Medulla oblongata (tissue), 1 donor: ENCODE measurements around the gene MOV10.
"Not testable (repeated sequence)": the region's sequence is repeated elsewhere in the genome, so short reads cannot be mapped to it uniquely, and the experiment has no call there.

Experiments
- DNase-seq: peaks from one replicate; pipeline ENCODE4 v3.0.0-alpha.2; 2015; ENCODE audit errors: extremely low spot score

The MOV10 gene

DNA sequence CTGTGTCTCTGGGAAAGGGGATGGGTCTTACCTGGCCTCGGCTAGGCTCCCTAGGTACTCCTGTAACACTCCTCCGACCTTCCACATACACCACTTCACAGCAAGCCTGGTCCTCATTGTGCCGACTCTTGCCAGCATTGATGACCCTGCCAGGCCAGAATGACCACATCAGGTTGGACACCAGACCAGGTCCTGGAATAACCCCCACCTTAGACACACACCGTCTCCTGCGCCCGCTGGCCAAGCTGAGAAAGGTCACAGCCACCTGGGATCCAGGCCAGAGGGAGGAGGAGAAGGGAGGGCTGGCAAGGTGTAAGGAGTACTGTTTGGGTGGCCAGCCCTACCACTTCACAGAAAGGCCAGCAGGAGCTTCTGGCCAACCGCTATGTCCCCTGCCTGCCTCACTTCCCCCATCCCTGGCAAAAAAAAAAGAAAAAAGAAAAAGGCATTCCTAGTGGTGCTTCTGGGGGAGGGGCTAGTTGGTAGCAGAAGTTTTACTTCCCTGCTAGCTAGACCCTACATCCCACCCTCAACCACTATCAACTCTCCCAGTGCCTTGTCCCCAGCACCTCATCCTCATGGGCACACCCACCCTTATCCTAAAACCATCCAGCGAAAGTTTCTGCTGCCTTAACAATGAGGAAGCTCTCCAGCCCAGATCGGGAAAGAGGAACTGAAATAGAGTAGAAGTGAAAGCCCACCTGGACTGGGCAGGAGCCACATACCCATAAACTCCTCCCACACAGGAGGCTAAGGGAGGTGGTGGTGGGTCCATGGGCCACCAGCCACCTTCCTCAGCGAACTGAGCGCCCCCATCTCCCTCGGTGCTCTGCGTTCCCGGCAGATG is 39.2 kb downstream of the MOV10 start:
- peak; percentile 69 for DNase-seq

DNA sequence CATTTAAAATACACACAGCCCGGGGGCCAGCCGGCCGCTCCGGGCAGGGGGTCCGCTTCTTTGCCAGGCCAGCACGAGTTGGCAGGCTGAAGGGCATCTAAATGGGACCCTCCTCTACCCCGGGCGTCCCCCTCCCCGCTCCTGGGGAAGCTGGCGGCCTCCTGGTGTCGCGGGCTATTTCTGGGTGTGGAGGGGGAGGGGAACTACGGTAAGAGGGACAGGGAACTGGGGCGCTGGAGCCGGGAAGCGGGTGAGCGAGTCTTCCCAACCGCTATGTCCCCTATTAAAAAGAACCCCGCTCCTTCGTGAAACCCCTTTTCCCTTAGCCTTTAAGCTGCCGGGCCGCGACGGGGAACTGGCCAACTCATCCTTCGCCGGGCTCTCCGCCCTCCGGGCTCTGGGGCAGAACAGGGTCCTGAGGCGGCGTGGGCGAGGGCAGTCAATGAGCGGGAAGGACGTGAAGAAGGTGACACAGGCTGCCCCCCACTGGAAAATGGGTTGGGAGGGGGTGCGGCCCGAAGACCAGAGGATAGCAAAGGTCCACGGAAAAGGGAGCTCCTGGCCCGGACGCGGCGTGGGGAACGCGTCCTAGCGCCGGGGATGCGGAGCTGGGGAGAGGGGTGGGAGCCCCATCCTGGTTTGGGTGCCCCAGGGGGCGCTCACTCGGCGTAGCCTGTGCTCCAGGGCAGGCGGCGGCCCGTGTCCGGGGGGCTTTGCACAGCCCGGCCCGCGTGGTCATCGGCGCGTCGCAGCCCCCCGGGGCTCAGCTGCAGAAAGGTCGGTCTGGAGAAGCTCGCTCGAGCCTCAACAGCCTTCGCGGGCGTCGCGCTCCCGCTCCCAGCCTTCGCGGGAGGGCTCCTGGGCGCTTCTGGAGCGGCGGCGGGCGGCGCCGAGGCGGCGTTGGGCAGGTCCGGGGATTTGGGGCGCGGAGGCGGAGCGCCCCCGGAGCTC is 40.1 kb downstream of the MOV10 start:
- DNase-seq, result no peak

DNA sequence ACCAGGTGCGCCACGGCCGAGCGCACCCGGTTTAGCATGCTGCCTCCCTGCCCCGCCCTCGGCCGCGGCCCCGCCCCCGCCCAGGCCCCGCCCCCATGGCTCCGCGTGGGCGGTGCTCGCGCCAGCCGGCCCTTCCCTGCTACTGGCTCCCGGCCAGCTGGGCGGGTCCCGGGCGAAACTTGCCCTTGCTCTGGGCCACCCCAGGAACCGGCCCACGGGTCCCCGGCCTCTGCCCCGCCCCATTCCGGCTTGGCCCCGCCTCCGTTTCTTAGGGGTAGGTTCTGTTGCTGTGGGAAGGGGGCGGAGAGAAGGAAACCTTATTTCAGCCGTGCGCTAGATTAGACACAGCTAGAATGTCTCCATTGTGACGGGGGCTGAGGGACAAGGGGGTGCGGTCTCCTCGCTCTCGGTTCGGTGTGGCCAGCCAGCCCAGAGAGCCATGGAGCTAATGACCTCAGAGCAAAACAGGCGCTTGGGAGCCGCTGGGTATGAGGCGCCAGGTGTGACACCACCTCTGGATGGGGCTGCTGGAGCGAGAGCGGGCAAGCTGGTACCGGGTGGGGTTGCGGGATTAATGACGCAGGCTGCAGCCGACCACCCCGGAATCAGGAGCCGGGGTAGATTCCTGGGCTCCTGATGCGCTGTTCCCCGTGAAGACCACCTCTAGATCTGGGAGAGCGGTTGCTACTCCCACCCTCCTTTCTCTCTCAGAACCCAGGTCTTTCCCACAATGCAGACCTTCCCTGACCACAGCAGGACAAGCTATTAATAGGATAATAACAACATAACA is 41.0 kb downstream of the MOV10 start, which contains the start of gene PPM1J:
Gene PPM1J, minus strand, starts transcription at position 69 of the 790 bp plus-strand sequence. Its CDS starts 31 bp downstream, at position 38.
- peak; percentile 89 for DNase-seq

DNA sequence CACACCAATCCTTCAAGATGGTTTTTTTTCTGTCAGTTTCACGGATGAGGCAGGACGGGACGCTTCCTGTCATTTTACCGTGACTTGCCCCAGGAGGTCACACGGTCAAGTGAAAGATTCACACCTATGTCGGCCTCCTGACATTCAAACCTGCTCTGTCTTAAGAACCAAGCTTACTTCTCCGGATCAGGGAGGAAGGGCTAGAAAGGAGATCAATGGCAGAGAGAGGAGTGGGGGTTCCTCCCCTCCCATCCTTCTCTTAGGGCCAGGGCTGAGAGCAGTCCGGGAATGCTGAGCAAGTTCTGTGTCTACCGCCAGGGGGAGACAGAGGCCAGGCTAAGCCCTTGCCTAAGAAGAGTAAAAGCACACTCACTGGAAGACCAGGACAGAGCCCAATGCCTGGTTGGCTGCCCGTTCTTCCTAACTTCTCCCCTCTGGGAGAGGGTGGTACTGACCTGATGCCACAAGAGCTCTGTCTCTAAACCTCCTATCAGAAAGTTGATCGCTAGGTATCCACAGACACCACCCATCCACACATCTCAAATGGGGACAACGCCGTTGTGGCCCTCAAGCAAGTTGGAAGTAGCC is 41.8 kb downstream of the MOV10 start:
- DNase-seq, result peak; percentile 97

DNA sequence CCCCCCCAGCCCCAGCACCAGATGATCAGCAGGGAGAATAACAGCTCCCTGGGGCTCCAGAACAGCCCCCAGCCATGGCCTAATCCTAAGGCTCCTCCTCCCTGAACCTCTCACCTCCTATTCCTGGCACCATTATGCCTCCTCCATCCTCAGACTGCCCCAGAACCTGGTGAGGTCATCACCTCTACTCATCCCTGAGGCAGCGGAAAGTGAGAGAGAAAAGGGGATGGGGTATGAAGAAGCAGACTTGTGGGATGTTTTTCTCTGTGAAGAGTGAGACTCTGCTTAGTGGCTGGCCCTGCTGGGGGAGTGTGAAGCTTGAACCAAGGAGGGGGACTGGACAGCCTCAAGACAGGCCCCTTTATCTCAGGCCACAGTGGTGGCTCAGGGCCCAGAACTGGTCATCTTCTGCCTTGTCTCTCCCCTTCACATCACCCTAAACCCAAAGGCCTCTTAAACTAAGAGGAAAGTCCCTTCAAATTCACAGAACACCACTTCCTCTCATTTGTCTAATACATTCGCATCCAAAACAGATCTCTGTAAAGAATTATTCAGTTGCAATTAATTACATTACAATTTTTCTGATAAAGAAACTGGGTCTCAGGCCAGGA is 42.9 kb downstream of the MOV10 start:
- no peak for DNase-seq

DNA sequence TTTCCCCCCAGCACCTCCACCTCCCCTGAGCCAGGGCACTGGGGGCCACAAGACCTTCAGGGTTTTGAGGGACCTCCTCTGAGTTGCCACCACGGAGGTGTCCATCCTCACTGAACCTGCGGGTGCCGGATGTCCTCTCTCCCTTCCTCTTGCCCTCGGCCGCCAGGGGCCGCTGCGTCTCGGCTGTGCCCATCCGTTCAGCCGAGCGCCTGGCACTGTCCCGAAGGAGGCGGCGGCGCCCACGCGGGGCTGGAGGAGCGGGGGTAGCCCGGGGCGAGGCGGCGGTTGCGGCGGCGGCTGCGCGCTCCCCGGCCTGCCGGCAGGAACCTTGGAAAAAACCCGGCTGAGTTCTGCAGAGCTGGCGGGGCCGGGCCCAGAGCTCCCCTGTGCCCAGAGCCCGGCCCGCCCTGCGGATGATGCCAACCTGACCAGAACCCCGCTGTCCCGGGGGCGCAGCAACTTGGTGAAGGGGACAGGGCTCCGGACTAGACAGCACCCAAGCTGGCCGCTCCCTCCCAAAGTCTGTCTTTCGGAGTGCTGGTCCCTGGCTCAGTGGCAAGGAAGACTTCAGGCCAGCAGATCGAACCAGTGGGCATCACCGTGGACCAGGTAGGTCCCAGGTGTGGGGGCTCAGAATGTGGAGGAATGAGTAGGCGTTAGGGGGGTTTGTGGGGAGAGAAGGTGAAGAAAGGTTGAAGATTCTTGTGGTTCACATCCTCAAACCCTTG is 44.4 kb downstream of the MOV10 start:
- DNase-seq, result peak; percentile 85

DNA sequence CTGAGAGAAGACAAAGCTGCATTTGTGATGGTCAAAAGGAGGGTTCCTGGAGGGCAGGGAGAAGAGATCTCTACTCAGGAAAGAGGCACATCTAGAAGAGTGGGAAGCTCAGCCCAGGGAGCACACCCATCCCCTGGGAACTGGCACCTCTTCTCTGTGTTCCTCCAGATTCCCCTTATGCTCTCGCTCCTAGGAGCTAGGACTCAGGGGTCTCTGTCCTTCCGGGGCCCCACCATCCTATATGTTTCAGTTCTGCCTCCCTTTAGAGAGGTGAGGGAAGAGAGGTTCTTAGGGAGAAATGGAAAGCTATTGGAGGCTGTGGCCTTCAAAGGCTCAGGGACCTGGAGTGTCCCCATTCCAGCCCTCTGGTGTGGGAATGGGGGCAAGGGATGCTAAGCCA is 45.2 kb downstream of the MOV10 start:
- DNase-seq, result no peak

DNA sequence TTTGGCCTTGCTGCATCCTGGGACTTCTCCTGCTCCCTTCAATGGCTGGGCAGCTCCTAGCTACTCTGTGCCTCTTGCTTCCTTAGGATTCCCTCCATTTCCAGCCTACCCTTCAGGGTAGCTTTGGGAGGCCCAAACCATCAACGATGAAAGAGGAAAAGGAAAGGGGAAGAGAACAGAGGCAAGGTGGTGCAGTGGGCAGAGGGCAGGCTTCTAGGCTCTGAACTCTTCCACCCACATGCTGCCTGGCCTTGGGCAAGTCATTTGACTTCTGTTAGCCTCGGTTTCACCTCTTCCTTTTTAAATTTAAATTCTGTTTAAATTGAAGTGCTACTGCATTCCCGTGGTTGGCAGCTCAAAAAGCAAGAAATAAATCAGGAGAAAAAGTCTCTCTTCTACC is 46.3 kb downstream of the MOV10 start:
- DNase-seq, result no peak

DNA sequence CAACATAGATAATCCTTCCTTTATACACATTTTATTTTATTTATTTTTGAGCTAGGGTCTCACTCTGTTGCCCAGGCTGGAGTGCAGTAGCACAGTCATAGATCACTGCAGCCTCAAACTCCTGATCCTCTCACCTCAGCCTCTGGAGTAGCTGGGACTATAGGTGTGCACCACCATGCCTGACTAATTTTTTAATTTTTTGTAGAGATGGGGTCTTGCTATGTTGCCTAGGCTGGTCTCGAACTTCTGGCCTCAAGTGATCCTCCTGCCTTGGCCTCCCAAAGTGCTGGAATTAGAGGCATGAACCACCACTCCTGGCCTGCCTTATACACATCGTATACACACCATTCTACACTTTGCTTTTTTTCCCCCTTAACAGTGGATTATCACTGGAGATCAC is 46.8 kb downstream of the MOV10 start:
- DNase-seq, result not testable (repeated sequence)

DNA sequence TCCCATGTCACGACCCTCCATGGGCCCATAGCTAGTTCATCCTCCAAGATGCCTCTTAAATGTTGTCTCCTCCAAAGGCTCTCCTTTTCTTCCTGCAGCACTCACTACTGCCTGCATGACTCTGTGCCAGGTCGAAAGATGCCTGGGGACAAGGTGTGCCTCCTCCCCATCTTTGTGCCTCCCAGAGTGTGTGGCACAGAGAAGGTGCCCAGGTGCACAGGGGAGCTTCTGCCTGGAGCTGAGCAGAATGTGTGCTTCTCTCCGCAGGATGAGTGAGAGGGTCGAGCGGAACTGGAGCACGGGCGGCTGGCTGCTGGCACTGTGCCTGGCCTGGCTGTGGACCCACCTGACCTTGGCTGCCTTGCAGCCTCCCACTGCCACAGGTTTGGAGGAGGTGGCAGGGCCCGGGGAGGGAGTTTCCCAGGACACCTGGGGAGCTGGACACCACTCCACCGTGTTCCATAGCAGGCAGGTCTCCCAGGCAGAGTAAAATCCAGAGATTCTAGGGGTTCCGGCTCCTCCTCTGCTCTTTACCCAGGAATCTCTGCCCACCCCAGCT is 47.6 kb downstream of the MOV10 start:
- no peak for DNase-seq

DNA sequence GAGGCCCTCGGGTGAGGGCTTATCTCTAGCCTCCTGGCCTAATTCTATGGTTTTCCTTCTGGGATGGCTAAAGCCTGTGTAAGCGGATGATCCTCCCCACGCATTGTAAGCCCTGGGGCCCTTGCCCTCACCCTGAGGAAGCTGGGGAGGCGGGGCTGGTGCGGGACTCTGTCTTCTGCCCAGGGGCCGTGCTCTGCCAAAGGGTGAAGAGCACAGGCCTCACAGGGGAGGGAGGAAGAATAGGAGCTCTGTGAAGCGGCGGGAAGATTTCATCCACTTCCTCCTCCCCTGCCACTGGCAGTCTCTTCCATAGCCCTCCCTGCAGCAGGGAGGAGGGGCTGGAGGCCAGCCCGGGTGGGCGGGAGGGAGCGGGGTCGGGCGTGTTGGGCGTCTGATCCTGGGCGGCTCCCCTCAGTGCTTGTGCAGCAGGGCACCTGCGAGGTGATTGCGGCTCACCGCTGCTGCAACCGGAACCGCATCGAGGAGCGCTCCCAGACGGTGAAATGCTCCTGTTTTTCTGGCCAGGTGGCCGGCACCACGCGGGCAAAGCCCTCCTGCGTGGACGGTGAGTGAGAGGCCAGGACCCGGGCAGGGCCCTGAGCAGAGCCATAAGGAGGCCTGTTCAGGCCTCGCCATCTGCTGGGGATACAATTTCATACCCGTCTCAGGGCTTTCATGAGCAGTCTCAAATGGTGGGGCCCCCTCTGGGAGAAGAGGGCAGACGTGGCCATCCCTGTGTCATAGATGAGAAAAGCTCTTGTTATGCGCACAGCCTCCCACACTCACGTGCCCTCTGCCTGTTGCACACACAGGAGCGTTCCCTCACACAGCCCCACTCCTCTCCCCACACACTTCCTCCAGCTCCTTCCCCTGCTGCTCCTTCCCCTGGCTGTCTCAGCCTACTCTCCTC is 48.4 kb downstream of the MOV10 start:
- peak; percentile 35 for DNase-seq

DNA sequence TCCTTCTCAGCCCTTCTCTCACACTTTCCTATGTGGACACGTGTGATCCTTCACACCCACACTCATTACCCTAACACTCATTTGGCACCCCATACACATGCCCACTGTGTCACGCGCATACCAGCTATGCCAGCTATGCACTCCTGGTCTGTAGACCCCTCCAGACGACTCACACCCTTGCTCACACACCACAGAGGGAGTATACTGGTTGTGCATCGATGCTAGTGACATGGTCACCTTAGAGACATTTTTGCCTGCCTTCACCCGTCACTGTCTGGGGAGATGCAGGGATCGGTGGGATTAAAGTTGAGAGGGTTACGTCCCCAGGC is 49.0 kb downstream of the MOV10 start:
- DNase-seq, result no peak

DNA sequence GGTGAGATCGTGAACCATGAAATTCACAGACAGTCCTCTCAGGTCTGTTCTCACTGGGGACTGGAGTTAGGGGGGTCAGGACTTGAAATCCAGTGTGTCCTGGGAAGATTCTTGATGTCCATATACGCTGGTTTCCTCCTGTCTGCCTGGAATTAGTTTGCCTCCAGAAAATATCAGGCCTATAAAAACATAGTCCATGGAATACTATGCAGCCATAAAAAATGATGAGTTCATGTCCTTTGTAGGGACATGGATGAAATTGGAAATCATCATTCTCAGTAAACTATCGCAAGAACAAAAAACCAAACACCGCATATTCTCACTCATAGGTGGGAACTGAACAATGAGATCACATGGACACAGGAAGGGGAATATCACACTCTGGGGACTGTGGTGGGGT is 49.8 kb downstream of the MOV10 start:
- not testable (repeated sequence) for DNase-seq

DNA sequence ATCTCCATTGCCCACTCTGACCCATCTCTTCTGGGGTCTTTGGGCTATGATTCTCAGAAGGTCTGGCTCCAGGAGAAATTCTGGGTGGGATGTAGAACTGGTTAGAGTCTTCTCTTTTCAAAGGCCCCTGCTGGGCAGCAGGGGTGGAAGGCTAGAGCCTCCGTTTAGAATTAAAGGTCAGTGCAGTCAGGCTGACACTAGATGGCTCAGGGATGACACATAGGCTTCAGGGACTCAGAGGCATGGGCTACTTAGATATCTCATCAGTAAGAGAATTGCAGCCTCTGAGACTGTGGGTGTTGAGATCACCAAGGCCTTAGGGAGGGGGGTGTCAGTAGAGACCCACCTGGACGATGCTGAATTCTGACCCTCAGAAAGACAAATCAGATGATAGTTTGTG is 53.3 kb downstream of the MOV10 start:
- DNase-seq, result no peak

DNA sequence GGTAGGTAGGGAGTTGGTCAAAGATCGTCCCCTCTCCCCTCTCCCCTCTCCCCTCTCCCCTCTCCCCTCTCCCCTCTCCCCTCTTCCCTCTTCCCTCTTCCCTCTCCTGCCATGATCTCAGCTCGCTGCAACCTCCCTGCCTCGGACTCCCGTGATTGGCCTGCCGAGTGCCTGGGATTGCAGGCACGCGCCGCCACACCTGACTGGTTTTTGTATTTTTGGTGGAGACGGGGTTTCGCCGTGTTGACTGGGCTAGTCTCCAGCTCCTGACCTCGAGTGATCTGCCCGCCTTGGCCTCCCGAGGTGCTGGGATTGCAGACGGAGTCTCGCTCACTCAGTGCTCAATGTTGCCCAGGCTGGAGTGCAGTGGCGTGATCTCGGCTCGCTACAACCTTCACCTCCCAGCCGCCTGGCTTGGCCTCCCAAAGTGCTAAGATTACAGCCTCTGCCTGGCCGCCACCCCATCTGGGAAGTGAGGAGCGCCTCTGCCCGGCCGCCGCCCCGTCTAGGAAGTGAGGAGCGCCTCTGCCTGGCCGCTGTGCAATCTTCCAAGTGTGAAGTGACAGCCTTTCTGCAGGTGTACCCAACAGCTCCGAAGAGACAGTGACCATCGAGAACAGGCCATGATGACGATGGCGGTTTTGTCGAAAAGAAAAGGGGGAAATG is 54.0 kb downstream of the MOV10 start:
- not testable (repeated sequence) for DNase-seq

DNA sequence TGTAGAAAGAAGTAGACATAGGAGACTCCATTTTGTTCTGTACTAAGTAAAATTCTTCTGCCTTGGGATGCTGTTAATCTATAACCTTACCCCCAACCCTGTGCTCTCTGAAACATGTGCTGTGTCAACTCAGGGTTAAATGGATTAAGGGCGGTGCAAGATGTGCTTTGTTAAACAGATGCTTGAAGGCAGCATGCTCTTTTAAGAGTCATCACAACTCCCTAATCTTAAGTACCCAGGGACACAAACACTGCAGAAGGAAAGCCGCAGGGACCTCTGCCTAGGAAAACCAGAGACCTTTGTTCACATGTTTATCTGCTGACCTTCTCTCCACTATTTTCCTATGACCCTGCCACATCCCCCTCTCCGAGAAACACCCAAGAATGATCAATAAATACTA is 54.6 kb downstream of the MOV10 start:
- not testable (repeated sequence) for DNase-seq

DNA sequence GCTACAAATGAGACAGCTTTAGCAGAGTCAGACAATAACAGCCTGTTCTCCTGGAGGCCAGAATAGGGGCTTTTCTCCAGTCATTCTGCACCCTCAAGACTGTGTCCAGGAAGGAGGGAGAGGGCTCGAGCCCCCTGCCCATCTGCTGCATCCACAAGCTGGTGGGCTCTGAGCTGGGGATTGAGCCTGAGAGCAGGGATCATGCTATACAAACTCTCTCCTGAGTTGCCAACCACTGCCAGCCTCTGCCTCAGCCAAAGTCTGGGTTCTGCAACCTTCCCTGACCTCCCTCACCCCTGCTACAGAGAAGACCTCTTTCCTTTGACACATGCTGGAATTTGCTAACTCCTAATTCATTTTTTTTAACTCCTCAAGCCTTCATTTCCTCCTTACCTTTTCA is 55.5 kb downstream of the MOV10 start:
- DNase-seq, result no peak

DNA sequence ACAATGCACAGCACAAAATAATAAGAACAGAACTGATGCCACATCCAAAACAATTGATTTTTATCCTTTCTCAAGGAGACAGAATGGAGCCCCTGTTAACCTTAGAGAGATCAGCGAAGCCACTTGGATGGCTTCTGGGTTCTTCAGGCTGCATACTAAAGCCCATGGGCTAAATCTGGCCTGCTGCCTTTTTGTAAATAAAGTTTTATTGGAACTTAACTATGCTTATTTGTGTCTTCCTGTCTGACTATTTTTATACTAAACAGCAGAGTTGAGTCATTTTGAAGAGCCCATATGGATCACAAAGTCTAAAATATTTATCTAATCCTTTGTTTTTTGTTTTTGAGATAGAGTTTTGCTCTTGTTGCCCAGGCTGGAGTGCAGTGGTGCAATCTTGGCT is 57.0 kb downstream of the MOV10 start:
- no peak for DNase-seq
